HepG2 (cell line): ENCODE measurements around the gene FOXK2. TPM values are rescaled to one million over a fixed set of nuclear protein-coding genes. Genes with fewer than 3 reads are reported as not detected.

Experiments used
- ARID3A ChIP-seq: IDR thresholded peaks from 2 replicates; pipeline ENCODE4 v1.6.1; 2012; ENCODE audit warnings: low read depth, low read length, improper control_type of control experiment
- ATF2 ChIP-seq: sonication (generic); formaldehyde crosslinking; IDR thresholded peaks from 2 replicates; pipeline ENCODE4 v1.4.0; 2020; ENCODE audit warnings: missing genetic modification reagents
- ETV5 ChIP-seq: IDR thresholded peaks from 2 replicates; pipeline ENCODE4 v1.6.1; 2018; ENCODE audit warnings: missing biosample characterization, missing genetic modification reagents, inconsistent platforms, borderline replicate concordance
- FOXA3 ChIP-seq: IDR thresholded peaks from 2 replicates; pipeline ENCODE4 v1.6.1; 2016; ENCODE audit warnings: missing genetic modification reagents, missing compliant biosample characterization
- FOXO1 ChIP-seq: sonication (generic); formaldehyde crosslinking; IDR thresholded peaks from 2 replicates; pipeline ENCODE4 v1.4.0; 2020; ENCODE audit warnings: missing genetic modification reagents
- HNF1A ChIP-seq, 2 experiments: sonication (generic) in 1 of 2; formaldehyde crosslinking in 1 of 2; IDR thresholded peaks; 2 replicates each; pipeline versions ENCODE4 v1.4.0 to v1.6.1; 2016 to 2020; ENCODE audit warnings: borderline replicate concordance in 1 of 2, low read depth in 1 of 2, mild to moderate bottlenecking in 1 of 2, missing genetic modification reagents in 1 of 2
- HNRNPLL ChIP-seq: fragments of 200-400 bp; formaldehyde crosslinking; IDR thresholded peaks from 2 replicates; pipeline ENCODE4 v1.6.1; 2017; ENCODE audit warnings: mild to moderate bottlenecking, low read depth, low read length; ENCODE audit not compliant: poor library complexity, severe bottlenecking
- MXI1 ChIP-seq: IDR thresholded peaks from 3 replicates; pipeline ENCODE4 v1.6.1; 2012; ENCODE audit warnings: low read depth, low read length, inconsistent platforms, borderline replicate concordance
- NR2C2 ChIP-seq: sonication (generic); formaldehyde crosslinking; IDR thresholded peaks from 2 replicates; pipeline ENCODE4 v1.4.0; 2020; ENCODE audit warnings: missing genetic modification reagents, mild to moderate bottlenecking, moderate library complexity, borderline replicate concordance
- PTBP1 ChIP-seq: fragments of 200-400 bp; formaldehyde crosslinking; IDR thresholded peaks from 2 replicates; pipeline ENCODE4 v1.6.1; 2018; ENCODE audit warnings: low read length, low read depth; ENCODE audit not compliant: poor library complexity, severe bottlenecking
- RFX5 ChIP-seq: IDR thresholded peaks from 2 replicates; pipeline ENCODE4 v1.6.1; 2011; ENCODE audit warnings: low read depth, low read length, improper control_type of control experiment
- ZFP91 ChIP-seq: sonication (generic); formaldehyde crosslinking; IDR thresholded peaks from 2 replicates; pipeline ENCODE4 v1.9.0; 2022; ENCODE audit warnings: missing genetic modification reagents, mild to moderate bottlenecking, borderline replicate concordance
- ZNF12 ChIP-seq: sonication (generic); formaldehyde crosslinking; IDR thresholded peaks from 2 replicates; pipeline ENCODE4 v1.5.0; 2020; ENCODE audit warnings: missing genetic modification reagents
- ZNF205 ChIP-seq: IDR thresholded peaks from 2 replicates; pipeline ENCODE4 v1.6.1; 2018; ENCODE audit warnings: missing biosample characterization, missing genetic modification reagents
- ZNF24 ChIP-seq: fragments of 450-650 bp; IDR thresholded peaks from 2 replicates; pipeline ENCODE4 v1.6.1; 2017; ENCODE audit warnings: antibody characterized with exemption, mild to moderate bottlenecking
- ZNF34 ChIP-seq: sonication (generic); formaldehyde crosslinking; IDR thresholded peaks from 2 replicates; pipeline ENCODE4 v1.4.0; 2020; ENCODE audit warnings: mild to moderate bottlenecking, missing genetic modification reagents, borderline replicate concordance
- ZNF510 ChIP-seq: sonication (generic); formaldehyde crosslinking; IDR thresholded peaks from 2 replicates; pipeline ENCODE4 v1.4.0; 2020; ENCODE audit warnings: low read depth, mild to moderate bottlenecking, missing genetic modification reagents
- ZNF740 ChIP-seq: sonication (generic); formaldehyde crosslinking; IDR thresholded peaks from 2 replicates; pipeline ENCODE4 v1.4.0; 2020; ENCODE audit warnings: missing genetic modification reagents
- polyA plus RNA-seq, 8 experiments: library from polyadenylated mRNA; depleted of rRNA in 3 of 8; stranded (reverse) in 7 of 8; unstranded in 1 of 8; fragments of >200 nt; fragmentation: Illumina TruSeq in 4 of 8; extraction: Trizol in 4 of 8; gene quantifications; 2 replicates each; pipeline versions ENCODE4 v1.2.1 to v1.2.3, GENCODE V29; 2011 to 2016; ENCODE audit warnings: low read depth in 4 of 8, missing spikeins in 1 of 8, mixed read lengths in 1 of 8; ENCODE audit not compliant: insufficient read depth in 1 of 8
- total RNA-seq, 5 experiments: library from RNA; depleted of rRNA; stranded (reverse); fragments of >200 nt; fragmentation: Illumina TruSeq; extraction: Trizol; gene quantifications; 2 replicates each; pipeline ENCODE4 v1.2.3, GENCODE V29; 2016; ENCODE audit warnings: low read depth in 1 of 5

FOXK2 gene
- total and polyA plus RNA-seq, 2 of the 13 experiments (the other 11 are each of a cell fraction or from before 2014, with no cell fraction given) = 67.1 to 67.2 TPM

GRCh38 chr17:82647593-82648164 lies 128.1 kb downstream of the FOXK2 start (continued):
- TF ChIP-seq ZFP91 (CRISPR knock-in tag) (no peak; the same call in 1 of the 2 replicates), FOXA3 (CRISPR knock-in tag) (no peak), PTBP1 (peak; percentile 62), ETV5 (no peak), ZNF34 (CRISPR knock-in tag) (peak; percentile 21; the same call in 1 of the 2 replicates), ZNF510 (CRISPR knock-in tag) (0 out of 2 replicates have a peak, but pooled peaks have one; percentile 70), ZNF205 (CRISPR knock-in tag) (no peak), ZNF12 (CRISPR knock-in tag) (0 out of 2 replicates have a peak, but pooled peaks have one; percentile 11), MXI1 (no peak), RFX5 (no peak), FOXO1 (CRISPR knock-in tag) (no peak), ATF2 (CRISPR knock-in tag) (no peak), ZNF24 (no peak), HNF1A (IDR thresholded peaks at IDR 0.05; ENCODE audit: low read depth) (no peak), HNF1A (CRISPR knock-in tag; IDR thresholded peaks at IDR 0.05; ENCODE audit: borderline replicate concordance) (no peak), HNRNPLL (peak; percentile 16), ARID3A (no peak), ZNF740 (no peak), NR2C2 (0 out of 2 replicates have a peak, but pooled peaks have one; percentile 19)
